HepG2 (cell line): ENCODE results near the gene CCDC142. TPM values are rescaled to one million over a fixed set of nuclear protein-coding genes. Genes with fewer than 3 reads are reported as not detected.

Experiments used
- CBX1 ChIP-seq: IDR thresholded peaks from one replicate; pipeline ENCODE4 v1.6.1; 2016; ENCODE audit warnings: antibody characterized with exemption, low read depth
- CCDC6 ChIP-seq: sonication (generic); formaldehyde crosslinking; IDR thresholded peaks from 2 replicates; pipeline ENCODE4 v1.8.1; 2022; ENCODE audit warnings: mild to moderate bottlenecking, missing genetic modification reagents, moderate library complexity
- CREB1 ChIP-seq, 2 experiments: fragments of 450-650 bp in 1 of 2; IDR thresholded peaks; 2 replicates each; pipeline ENCODE4 v1.6.1; 2016 to 2017; ENCODE audit warnings: control low read depth in 1 of 2, mild to moderate bottlenecking in 1 of 2, missing compliant biosample characterization in 1 of 2, missing genetic modification characterization in 1 of 2
- HIVEP1 ChIP-seq: sonication (generic); formaldehyde crosslinking; IDR thresholded peaks from 2 replicates; pipeline ENCODE4 v1.4.0; 2020; ENCODE audit warnings: mild to moderate bottlenecking, missing genetic modification reagents
- HNF4A ChIP-seq: sonication (generic); formaldehyde crosslinking; IDR thresholded peaks from 2 replicates; pipeline ENCODE4 v1.4.0; 2020; ENCODE audit warnings: missing genetic modification reagents
- HNRNPK ChIP-seq: fragments of 200-400 bp; formaldehyde crosslinking; IDR thresholded peaks from 2 replicates; pipeline ENCODE4 v1.6.1; 2018; ENCODE audit warnings: low read length, low read depth, moderate library complexity, mild to moderate bottlenecking; ENCODE audit not compliant: poor library complexity, severe bottlenecking
- MBD4 ChIP-seq: IDR thresholded peaks from 2 replicates; pipeline ENCODE4 v1.6.1; 2012; ENCODE audit warnings: low read length, inconsistent platforms, borderline replicate concordance
- MIER3 ChIP-seq: IDR thresholded peaks from 2 replicates; pipeline ENCODE4 v1.6.1; 2016; ENCODE audit warnings: missing compliant biosample characterization, borderline replicate concordance
- PHF20 ChIP-seq: sonication (generic); formaldehyde crosslinking; IDR thresholded peaks from 2 replicates; pipeline ENCODE4 v1.5.0; 2020; ENCODE audit warnings: mild to moderate bottlenecking, missing genetic modification reagents
- REL ChIP-seq: sonication (generic); formaldehyde crosslinking; conservative IDR thresholded peaks from 2 replicates; pipeline ENCODE4 v1.8.0; 2022; ENCODE audit warnings: mild to moderate bottlenecking, missing genetic modification reagents, moderate library complexity
- SP1 ChIP-seq, 2 experiments: fragments of 450-650 bp in 1 of 2; sonication (generic) in 1 of 2; formaldehyde crosslinking in 1 of 2; IDR thresholded peaks; 2 replicates each; pipeline versions ENCODE4 v1.4.0 to v1.6.1; 2016 to 2020; ENCODE audit warnings: missing genetic modification reagents in 1 of 2
- ZNF160 ChIP-seq: sonication (generic); formaldehyde crosslinking; IDR thresholded peaks from 2 replicates; pipeline ENCODE4 v1.8.0; 2022; ENCODE audit warnings: mild to moderate bottlenecking, inconsistent platforms, missing genetic modification reagents
- ZNF205 ChIP-seq: IDR thresholded peaks from 2 replicates; pipeline ENCODE4 v1.6.1; 2018; ENCODE audit warnings: missing biosample characterization, missing genetic modification reagents
- ZNF790 ChIP-seq: sonication (generic); formaldehyde crosslinking; IDR thresholded peaks from 2 replicates; pipeline ENCODE4 v1.8.0; 2022; ENCODE audit warnings: missing genetic modification reagents, mild to moderate bottlenecking, borderline replicate concordance
- polyA plus RNA-seq, 8 experiments: library from polyadenylated mRNA; depleted of rRNA in 3 of 8; stranded (reverse) in 7 of 8; unstranded in 1 of 8; fragments of >200 nt; fragmentation: Illumina TruSeq in 4 of 8; extraction: Trizol in 4 of 8; gene quantifications; 2 replicates each; pipeline versions ENCODE4 v1.2.1 to v1.2.3, GENCODE V29; 2011 to 2016; ENCODE audit warnings: low read depth in 4 of 8, missing spikeins in 1 of 8, mixed read lengths in 1 of 8; ENCODE audit not compliant: insufficient read depth in 1 of 8
- total RNA-seq, 5 experiments: library from RNA; depleted of rRNA; stranded (reverse); fragments of >200 nt; fragmentation: Illumina TruSeq; extraction: Trizol; gene quantifications; 2 replicates each; pipeline ENCODE4 v1.2.3, GENCODE V29; 2016; ENCODE audit warnings: low read depth in 1 of 5
- TF ChIP-seq, protein P1 (sequence below): IDR thresholded peaks from 2 replicates; pipeline ENCODE4 v1.6.1; 2016; ENCODE audit warnings: mild to moderate bottlenecking
- TF ChIP-seq, protein P2 (sequence below): sonication (generic); formaldehyde crosslinking; IDR thresholded peaks from 2 replicates; pipeline ENCODE4 v1.4.0; 2020; ENCODE audit warnings: missing genetic modification reagents
- TF ChIP-seq, protein P3 (sequence below): sonication (generic); formaldehyde crosslinking; IDR thresholded peaks from 2 replicates; pipeline ENCODE4 v1.5.0; 2020; ENCODE audit warnings: mild to moderate bottlenecking, missing genetic modification reagents, moderate library complexity
- TF ChIP-seq, protein P4 (sequence below): sonication (generic); formaldehyde crosslinking; IDR thresholded peaks from 2 replicates; pipeline ENCODE4 v1.4.0; 2020; ENCODE audit warnings: mild to moderate bottlenecking, low read depth, missing genetic modification reagents

CCDC142 gene
- total and polyA plus RNA-seq, 2 of the 13 experiments (the other 11 are each of a cell fraction or from before 2014, with no cell fraction given), result 14.7 to 30.4 TPM

DNA sequence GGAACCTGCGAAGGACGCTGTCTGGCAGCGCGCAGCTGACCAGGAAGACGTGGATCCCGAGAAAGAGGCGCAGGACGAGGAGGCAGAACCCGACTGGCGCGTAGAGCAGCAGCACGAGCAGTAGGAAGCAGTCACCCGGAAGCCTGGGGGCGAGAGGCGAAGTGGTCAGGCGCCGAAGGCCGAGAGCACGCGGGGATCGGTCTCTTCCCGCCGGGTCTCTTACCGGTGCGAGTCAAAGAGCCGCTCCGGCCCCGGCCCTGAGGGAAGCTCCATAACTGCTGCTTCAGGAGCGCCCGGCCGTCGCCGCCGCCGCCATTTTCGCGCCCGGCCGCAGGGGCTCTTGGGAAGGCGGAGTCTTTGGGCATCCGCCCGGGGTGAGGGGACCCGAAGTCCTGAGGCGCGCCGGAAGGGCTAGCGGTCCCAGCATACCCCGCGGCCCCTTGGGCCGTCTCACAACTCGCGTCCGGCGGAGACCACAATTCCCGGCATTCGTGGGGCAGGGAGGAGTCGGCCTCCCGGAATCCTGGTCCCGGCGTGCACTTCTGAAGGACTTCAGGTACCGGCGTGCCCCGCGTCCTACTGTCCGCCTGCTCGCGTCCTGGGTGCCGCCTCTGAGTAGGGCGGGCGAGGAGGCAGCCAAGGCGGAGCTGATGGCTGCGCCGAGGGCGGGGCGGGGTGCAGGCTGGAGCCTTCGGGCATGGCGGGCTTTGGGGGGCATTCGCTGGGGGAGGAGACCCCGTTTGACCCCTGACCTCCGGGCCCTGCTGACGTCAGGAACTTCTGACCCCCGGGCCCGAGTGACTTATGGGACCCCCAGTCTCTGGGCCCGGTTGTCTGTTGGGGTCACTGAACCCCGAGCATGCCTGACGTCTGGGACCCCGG, 46.8 kb upstream of the CCDC142 start, which contains the start of the genes AUP1 and HTRA2 (continued):
- TF ChIP-seq, protein P1, sequence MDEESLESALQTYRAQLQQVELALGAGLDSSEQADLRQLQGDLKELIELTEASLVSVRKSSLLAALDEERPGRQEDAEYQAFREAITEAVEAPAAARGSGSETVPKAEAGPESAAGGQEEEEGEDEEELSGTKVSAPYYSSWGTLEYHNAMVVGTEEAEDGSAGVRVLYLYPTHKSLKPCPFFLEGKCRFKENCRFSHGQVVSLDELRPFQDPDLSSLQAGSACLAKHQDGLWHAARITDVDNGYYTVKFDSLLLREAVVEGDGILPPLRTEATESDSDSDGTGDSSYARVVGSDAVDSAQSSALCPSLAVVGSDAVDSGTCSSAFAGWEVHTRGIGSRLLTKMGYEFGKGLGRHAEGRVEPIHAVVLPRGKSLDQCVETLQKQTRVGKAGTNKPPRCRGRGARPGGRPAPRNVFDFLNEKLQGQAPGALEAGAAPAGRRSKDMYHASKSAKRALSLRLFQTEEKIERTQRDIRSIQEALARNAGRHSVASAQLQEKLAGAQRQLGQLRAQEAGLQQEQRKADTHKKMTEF (CRISPR knock-in tag), result peak; percentile 98
- peak; percentile 65 for TF ChIP-seq CREB1 (IDR thresholded peaks at IDR 0.05)
- peak; percentile 93 for TF ChIP-seq CREB1 (CRISPR knock-in tag; IDR thresholded peaks at IDR 0.05)
- TF ChIP-seq, protein P2, sequence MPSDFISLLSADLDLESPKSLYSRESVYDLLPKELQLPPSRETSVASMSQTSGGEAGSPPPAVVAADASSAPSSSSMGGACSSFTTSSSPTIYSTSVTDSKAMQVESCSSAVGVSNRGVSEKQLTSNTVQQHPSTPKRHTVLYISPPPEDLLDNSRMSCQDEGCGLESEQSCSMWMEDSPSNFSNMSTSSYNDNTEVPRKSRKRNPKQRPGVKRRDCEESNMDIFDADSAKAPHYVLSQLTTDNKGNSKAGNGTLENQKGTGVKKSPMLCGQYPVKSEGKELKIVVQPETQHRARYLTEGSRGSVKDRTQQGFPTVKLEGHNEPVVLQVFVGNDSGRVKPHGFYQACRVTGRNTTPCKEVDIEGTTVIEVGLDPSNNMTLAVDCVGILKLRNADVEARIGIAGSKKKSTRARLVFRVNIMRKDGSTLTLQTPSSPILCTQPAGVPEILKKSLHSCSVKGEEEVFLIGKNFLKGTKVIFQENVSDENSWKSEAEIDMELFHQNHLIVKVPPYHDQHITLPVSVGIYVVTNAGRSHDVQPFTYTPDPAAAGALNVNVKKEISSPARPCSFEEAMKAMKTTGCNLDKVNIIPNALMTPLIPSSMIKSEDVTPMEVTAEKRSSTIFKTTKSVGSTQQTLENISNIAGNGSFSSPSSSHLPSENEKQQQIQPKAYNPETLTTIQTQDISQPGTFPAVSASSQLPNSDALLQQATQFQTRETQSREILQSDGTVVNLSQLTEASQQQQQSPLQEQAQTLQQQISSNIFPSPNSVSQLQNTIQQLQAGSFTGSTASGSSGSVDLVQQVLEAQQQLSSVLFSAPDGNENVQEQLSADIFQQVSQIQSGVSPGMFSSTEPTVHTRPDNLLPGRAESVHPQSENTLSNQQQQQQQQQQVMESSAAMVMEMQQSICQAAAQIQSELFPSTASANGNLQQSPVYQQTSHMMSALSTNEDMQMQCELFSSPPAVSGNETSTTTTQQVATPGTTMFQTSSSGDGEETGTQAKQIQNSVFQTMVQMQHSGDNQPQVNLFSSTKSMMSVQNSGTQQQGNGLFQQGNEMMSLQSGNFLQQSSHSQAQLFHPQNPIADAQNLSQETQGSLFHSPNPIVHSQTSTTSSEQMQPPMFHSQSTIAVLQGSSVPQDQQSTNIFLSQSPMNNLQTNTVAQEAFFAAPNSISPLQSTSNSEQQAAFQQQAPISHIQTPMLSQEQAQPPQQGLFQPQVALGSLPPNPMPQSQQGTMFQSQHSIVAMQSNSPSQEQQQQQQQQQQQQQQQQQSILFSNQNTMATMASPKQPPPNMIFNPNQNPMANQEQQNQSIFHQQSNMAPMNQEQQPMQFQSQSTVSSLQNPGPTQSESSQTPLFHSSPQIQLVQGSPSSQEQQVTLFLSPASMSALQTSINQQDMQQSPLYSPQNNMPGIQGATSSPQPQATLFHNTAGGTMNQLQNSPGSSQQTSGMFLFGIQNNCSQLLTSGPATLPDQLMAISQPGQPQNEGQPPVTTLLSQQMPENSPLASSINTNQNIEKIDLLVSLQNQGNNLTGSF, result no peak
- no peak for TF ChIP-seq SP1 (IDR thresholded peaks at IDR 0.05)
- peak; percentile 90 for TF ChIP-seq SP1 (CRISPR knock-in tag; IDR thresholded peaks at IDR 0.05)
- TF ChIP-seq ZNF790 (CRISPR knock-in tag), result peak; percentile 66; the same call in 1 of the 2 replicates
- peak; percentile 41 for TF ChIP-seq HNRNPK
- peak; percentile 16 for TF ChIP-seq CBX1
- TF ChIP-seq MBD4, result no peak
- TF ChIP-seq PHF20, result peak; percentile 94
- peak; percentile 58; the same call in 1 of the 2 replicates for TF ChIP-seq CCDC6 (CRISPR knock-in tag)
- peak; percentile 65; the same call in 1 of the 2 replicates for TF ChIP-seq REL (CRISPR knock-in tag)
- peak; percentile 92 for TF ChIP-seq MIER3
- TF ChIP-seq ZNF205 (CRISPR knock-in tag), result no peak; the same call in 1 of the 2 replicates
- no peak for TF ChIP-seq HNF4A (CRISPR knock-in tag)
- TF ChIP-seq, protein P3, sequence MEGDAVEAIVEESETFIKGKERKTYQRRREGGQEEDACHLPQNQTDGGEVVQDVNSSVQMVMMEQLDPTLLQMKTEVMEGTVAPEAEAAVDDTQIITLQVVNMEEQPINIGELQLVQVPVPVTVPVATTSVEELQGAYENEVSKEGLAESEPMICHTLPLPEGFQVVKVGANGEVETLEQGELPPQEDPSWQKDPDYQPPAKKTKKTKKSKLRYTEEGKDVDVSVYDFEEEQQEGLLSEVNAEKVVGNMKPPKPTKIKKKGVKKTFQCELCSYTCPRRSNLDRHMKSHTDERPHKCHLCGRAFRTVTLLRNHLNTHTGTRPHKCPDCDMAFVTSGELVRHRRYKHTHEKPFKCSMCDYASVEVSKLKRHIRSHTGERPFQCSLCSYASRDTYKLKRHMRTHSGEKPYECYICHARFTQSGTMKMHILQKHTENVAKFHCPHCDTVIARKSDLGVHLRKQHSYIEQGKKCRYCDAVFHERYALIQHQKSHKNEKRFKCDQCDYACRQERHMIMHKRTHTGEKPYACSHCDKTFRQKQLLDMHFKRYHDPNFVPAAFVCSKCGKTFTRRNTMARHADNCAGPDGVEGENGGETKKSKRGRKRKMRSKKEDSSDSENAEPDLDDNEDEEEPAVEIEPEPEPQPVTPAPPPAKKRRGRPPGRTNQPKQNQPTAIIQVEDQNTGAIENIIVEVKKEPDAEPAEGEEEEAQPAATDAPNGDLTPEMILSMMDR (CRISPR knock-in tag), result peak; percentile 33
- TF ChIP-seq, protein P4, sequence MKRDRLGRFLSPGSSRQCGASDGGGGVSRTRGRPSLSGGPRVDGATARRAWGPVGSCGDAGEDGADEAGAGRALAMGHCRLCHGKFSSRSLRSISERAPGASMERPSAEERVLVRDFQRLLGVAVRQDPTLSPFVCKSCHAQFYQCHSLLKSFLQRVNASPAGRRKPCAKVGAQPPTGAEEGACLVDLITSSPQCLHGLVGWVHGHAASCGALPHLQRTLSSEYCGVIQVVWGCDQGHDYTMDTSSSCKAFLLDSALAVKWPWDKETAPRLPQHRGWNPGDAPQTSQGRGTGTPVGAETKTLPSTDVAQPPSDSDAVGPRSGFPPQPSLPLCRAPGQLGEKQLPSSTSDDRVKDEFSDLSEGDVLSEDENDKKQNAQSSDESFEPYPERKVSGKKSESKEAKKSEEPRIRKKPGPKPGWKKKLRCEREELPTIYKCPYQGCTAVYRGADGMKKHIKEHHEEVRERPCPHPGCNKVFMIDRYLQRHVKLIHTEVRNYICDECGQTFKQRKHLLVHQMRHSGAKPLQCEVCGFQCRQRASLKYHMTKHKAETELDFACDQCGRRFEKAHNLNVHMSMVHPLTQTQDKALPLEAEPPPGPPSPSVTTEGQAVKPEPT (CRISPR knock-in tag), result no peak; the same call in 1 of the 2 replicates
- no peak; the same call in none of the 2 replicates for TF ChIP-seq HIVEP1 (CRISPR knock-in tag)
- TF ChIP-seq ZNF160 (CRISPR knock-in tag), result peak; percentile 18; the same call in 1 of the 2 replicates
